ENCODE measurements around the gene P2RY6. TPM values are rescaled to one million over a fixed set of nuclear protein-coding genes. Genes with fewer than 3 reads are reported as not detected.
"Not testable (repeated sequence)": the region's sequence is repeated elsewhere in the genome, so short reads cannot be mapped to it uniquely, and the experiment has no call there.

Gene P2RY6
- total and polyA plus RNA-seq, 12 donors: 0.83 to 13.0 (median 1.8) TPM

DNA sequence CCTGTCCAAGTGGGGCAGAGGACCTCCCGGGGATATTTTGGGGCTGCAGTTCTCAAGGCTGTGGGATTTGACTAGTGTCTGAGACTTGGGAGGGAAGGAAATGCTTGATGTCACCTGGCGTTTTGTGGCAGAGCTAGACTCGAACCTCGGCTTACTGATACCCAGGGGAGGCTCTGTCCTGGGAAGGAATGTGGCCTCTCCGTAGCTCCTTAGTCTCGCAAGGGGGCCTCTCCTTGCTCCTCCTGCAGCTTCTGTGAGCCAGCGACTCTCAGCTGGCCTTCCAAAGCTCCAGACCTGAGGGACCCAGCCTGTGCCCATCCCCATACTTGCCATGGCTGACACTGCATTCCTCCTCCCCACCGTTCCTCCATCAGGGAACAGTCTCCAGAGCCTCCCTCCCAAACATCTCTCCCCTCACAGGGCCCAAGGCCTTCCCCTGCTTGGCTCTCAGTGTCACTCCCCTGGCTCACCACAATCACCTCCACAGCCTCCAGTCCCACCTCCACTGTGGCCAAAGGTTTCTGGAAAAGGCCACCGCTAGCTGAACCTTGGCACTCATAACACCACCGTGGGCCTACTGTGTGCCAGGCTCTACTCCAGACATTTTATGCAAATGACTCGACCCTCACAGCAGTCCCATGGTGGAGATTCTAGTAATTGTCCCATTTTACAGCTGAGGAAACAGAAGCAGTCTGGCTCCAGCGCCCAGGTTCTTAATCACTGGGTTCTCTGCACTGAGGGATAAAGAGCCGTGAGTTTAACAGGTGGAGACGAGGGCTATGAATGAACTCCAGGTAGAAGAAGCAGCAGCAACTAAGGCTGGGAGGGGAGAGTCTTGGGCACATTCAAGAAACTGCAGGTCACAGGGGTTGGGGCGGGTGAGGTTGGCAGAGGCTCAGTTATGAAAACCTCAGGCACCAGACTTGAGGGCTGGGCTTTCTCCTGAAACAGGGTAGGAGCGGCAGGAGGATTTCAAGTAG is 42.0 kb upstream of the P2RY6 start:
- H3K27me3 ChIP-seq: no peaks in the 10 kb centered on the region
- DNase-seq (no peak), ATAC-seq (peak in 1 of 8 donors; percentile 19)
- H3K4me1 ChIP-seq: peaks cover 4 to 60% (median 28%) of the 10 kb centered on the region in 9 donors
- TF ChIP-seq, protein P1, sequence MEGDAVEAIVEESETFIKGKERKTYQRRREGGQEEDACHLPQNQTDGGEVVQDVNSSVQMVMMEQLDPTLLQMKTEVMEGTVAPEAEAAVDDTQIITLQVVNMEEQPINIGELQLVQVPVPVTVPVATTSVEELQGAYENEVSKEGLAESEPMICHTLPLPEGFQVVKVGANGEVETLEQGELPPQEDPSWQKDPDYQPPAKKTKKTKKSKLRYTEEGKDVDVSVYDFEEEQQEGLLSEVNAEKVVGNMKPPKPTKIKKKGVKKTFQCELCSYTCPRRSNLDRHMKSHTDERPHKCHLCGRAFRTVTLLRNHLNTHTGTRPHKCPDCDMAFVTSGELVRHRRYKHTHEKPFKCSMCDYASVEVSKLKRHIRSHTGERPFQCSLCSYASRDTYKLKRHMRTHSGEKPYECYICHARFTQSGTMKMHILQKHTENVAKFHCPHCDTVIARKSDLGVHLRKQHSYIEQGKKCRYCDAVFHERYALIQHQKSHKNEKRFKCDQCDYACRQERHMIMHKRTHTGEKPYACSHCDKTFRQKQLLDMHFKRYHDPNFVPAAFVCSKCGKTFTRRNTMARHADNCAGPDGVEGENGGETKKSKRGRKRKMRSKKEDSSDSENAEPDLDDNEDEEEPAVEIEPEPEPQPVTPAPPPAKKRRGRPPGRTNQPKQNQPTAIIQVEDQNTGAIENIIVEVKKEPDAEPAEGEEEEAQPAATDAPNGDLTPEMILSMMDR (IDR thresholded peaks at IDR 0.05): no peak
- 70 to 80% methylated on average over 16 of the region's 16 CpGs for WGBS, 2 donors
- H3K9me3 ChIP-seq: no peaks in the 10 kb centered on the region
- no peak overlapping the region for H3K4me3 ChIP-seq
- intact Hi-C loops (cut with DNase I): loop anchor here in 1 of 10 donors (10.0 kb wide), 1 partner anchor 395 kb away; no protein-coding TSS in a partner anchor
- peak overlapping the region in 5 of 10 donors; percentile 34 to 70 (median 53) for H3K27ac ChIP-seq
- H3K36me3 ChIP-seq: peaks cover 0 to 12% (median 0%) of the 10 kb centered on the region in 9 donors

DNA sequence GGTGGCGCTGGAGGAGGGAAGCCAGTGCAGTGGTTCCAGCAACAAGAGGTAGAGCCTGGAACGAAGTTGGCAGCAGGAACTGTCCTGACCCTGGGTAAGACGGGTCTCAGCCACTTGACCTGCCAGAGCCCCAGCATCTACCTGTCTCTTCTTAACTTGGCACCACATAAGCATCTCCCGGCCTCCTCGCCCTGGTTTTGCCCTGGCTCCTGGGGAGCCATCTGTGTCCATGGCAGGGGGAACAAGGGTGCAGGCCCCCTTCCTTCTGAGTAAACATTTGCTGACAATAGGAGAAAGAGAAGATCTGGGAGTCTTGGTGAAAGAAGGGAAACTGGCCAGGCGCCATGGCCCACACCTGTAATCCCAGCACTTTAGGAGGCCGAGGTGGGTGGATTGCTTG is 41.2 kb upstream of the P2RY6 start:
- Histone ChIP-seq H3K27ac (no peak overlapping the region), H3K9me3 (no peaks in the 10 kb centered on the region), H3K4me1 (peaks cover 4 to 58% (median 36%) of the 10 kb centered on the region in 9 donors), H3K36me3 (peaks cover 0 to 15% (median 0%) of the 10 kb centered on the region in 9 donors), H3K4me3 (no peak overlapping the region), H3K27me3 (no peaks in the 10 kb centered on the region)
- WGBS, 2 donors: 98 to 99% methylated on average over 7 of the region's 7 CpGs
- intact Hi-C loops (cut with DNase I): loop anchor here in 1 of 10 donors (10.0 kb wide), 1 partner anchor 396 kb away; no protein-coding TSS in a partner anchor
- no peak for ATAC-seq
- DNase-seq: no peak
- TF ChIP-seq, protein P1 (IDR thresholded peaks at IDR 0.05): no peak

DNA sequence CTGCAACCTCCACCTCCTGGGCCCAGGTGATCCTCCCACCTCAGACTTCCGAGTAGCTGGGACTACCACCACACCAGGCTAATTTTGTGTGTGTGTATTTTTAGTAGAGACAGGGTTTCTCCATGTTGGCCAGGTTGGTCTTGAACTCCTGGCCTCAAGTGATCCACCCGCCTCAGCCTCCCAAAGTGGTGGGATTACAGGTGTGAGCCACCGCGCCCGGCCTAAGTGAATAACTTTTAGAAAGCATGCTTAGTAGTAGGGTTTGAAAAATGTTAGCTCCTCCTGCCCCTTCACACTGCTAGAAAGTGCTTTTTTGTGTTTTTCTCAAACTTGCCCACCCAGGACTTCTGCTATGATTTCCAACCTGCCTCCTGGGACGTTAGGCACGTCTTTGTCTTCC is 39.7 kb upstream of the P2RY6 start:
- WGBS, 2 donors: 96 to 97% methylated on average over 7 of the region's 7 CpGs
- peaks cover 0 to 15% (median 0%) of the 10 kb centered on the region in 9 donors for H3K36me3 ChIP-seq
- ATAC-seq, H3K9me3 ChIP-seq, H3K4me3 ChIP-seq, H3K27ac ChIP-seq, DNase-seq, H3K27me3 ChIP-seq: not testable (repeated sequence)
- peaks cover 15 to 70% (median 50%) of the 10 kb centered on the region in 9 donors for H3K4me1 ChIP-seq
- intact Hi-C loops (cut with DNase I): loop anchor here in 1 of 10 donors (10.0 kb wide), 1 partner anchor 398 kb away; no protein-coding TSS in a partner anchor

DNA sequence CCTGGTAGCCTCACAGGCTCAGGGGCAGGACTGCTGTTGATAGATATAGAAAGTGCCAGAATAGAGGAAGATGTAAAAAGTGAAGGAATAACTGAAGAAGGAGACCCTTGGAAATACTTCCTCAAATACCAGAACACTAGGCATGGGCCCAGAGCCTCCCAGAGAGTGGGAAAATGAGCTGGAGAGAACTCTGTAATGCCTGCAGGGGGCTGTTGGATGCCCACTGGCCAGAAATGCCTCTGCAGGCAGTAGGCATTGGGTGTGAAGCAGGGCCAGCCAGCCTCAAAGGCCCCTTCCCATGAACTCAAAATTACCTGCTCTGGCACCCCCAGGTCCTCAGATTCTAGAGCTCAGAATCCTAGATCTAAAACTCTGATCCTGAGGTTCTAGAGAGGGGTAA is 38.9 kb upstream of the P2RY6 start:
- no peak overlapping the region for H3K4me3 ChIP-seq
- DNase-seq: no peak
- H3K9me3 ChIP-seq: no peaks in the 10 kb centered on the region
- no peak for ATAC-seq
- H3K36me3 ChIP-seq: peaks cover 0 to 15% (median 0%) of the 10 kb centered on the region in 9 donors
- TF ChIP-seq, protein P1 (IDR thresholded peaks at IDR 0.05): no peak
- peak overlapping the region in 3 of 10 donors; percentile 21 to 40 (median 23) for H3K27ac ChIP-seq
- intact Hi-C loops (cut with DNase I): loop anchor here in 1 of 10 donors (10.0 kb wide), 1 partner anchor 398 kb away; no protein-coding TSS in a partner anchor
- no peaks in the 10 kb centered on the region for H3K27me3 ChIP-seq
- peaks cover 18 to 70% (median 55%) of the 10 kb centered on the region in 9 donors for H3K4me1 ChIP-seq

Measured in heart right ventricle (tissue), 16 donors.